Measurements from ENCODE around the gene ING3.
"Not testable (repeated sequence)": the region's sequence is repeated elsewhere in the genome, so short reads cannot be mapped to it uniquely, and the experiment has no call there.

Gene ING3

GRCh38 chr7:120951826-120952225 lies 1.2 kb downstream of the ING3 start:
- no peak for DNase-seq

GRCh38 chr7:120955577-120956149 lies 5.1 kb downstream of the ING3 start:
- no peak for DNase-seq

GRCh38 chr7:120959929-120960484 lies 9.4 kb downstream of the ING3 start:
- no peak for DNase-seq

- DNase-seq: no peak
Measured at GRCh38 chr7:120960714-120961113, 10.1 kb downstream of the ING3 start.

GRCh38 chr7:120961638-120962173 lies 11.1 kb downstream of the ING3 start:
- DNase-seq: no peak

GRCh38 chr7:120964088-120964487 lies 13.5 kb downstream of the ING3 start:
- DNase-seq: no peak

- DNase-seq: no peak
Measured at GRCh38 chr7:120966961-120967360, 16.4 kb downstream of the ING3 start.

GRCh38 chr7:120973849-120974248 lies 23.3 kb downstream of the ING3 start:
- DNase-seq: no peak

GRCh38 chr7:120979765-120980499 lies 29.4 kb downstream of the ING3 start:
- no peak for DNase-seq

- no peak for DNase-seq
Measured at GRCh38 chr7:120981117-120981516, 30.5 kb downstream of the ING3 start.

GRCh38 chr7:120981888-120982615 lies 31.5 kb downstream of the ING3 start:
- DNase-seq: no peak

GRCh38 chr7:120983592-120983991 lies 33.0 kb downstream of the ING3 start:
- not testable (repeated sequence) for DNase-seq

GRCh38 chr7:120984406-120984805 lies 33.8 kb downstream of the ING3 start:
- DNase-seq: no peak

GRCh38 chr7:120985130-120985758 lies 34.7 kb downstream of the ING3 start:
- DNase-seq: no peak

- no peak for DNase-seq
Measured at GRCh38 chr7:120985839-120986238, 35.3 kb downstream of the ING3 start.

GRCh38 chr7:120986650-120987049 lies 36.1 kb downstream of the ING3 start:
- no peak for DNase-seq

GRCh38 chr7:120987280-120987679 lies 36.7 kb downstream of the ING3 start:
- no peak for DNase-seq

- DNase-seq: peak; percentile 91
Measured at GRCh38 chr7:120987683-120988590, 37.4 kb downstream of the ING3 start.

- DNase-seq: peak; percentile 85
Measured at GRCh38 chr7:120988591-120989256, 38.1 kb downstream of the ING3 start, which contains the start of gene CPED1. Gene CPED1 (plus strand): TSS chr7:120988711. CDS start chr7:120989622, 911 bp downstream.

GRCh38 chr7:120989257-120990220 lies 39.0 kb downstream of the ING3 start:
- no peak for DNase-seq

Measured in left hindlimb (tissue), 1 donor.